Liver (tissue), 9 donors: ENCODE data around the gene MYRFL. TPM values are rescaled to one million over a fixed set of nuclear protein-coding genes. Genes with fewer than 3 reads are reported as not detected.

Source experiments
- DNase-seq: peaks from one replicate; pipeline ENCODE4 v3.0.0-alpha.2; 2017; ENCODE audit warnings: low spot score
- H3K27ac ChIP-seq, 2 donors: one replicate each; pipeline ENCODE4 v1.7.0; 2013; ENCODE audit warnings: inconsistent platforms in 2 of 2, low read length in 2 of 2, control low read depth in 1 of 2, low read depth in 1 of 2, mild to moderate bottlenecking in 1 of 2
- H3K27me3 ChIP-seq, 4 donors: one replicate each; pipeline versions ENCODE4 v1.6.1 to v1.7.0; 2013; ENCODE audit warnings: low read length in 3 of 4, inconsistent platforms in 1 of 4, mild to moderate bottlenecking in 1 of 4, moderate library complexity in 1 of 4; ENCODE audit not compliant: control insufficient read depth in 4 of 4, insufficient read depth in 4 of 4
- H3K36me3 ChIP-seq, 4 donors: one replicate each; pipeline versions ENCODE4 v1.6.1 to v1.7.0; 2013; ENCODE audit warnings: low read length in 3 of 4, mild to moderate bottlenecking in 3 of 4, low read depth in 1 of 4, moderate library complexity in 1 of 4; ENCODE audit not compliant: control insufficient read depth in 4 of 4, insufficient read depth in 3 of 4
- H3K4me1 ChIP-seq, 4 donors: one replicate each; pipeline versions ENCODE4 v1.6.1 to v1.7.0; 2013; ENCODE audit warnings: low read length in 3 of 4, mild to moderate bottlenecking in 3 of 4, moderate library complexity in 1 of 4; ENCODE audit not compliant: control insufficient read depth in 4 of 4, insufficient read depth in 4 of 4
- H3K4me3 ChIP-seq, 3 donors: one replicate each; pipeline versions ENCODE4 v1.6.1 to v1.7.0; 2013; ENCODE audit warnings: low read length in 3 of 3, control low read depth in 1 of 3, low read depth in 1 of 3, mild to moderate bottlenecking in 1 of 3
- H3K9ac ChIP-seq, 2 donors: one replicate each; pipeline ENCODE4 v1.7.0; 2013; ENCODE audit warnings: low read length in 2 of 2, mild to moderate bottlenecking in 2 of 2, moderate library complexity in 2 of 2, control low read depth in 1 of 2, low read depth in 1 of 2
- H3K9me3 ChIP-seq, 4 donors: one replicate each; pipeline versions ENCODE4 v1.6.1 to v1.7.0; 2013; ENCODE audit warnings: low read length in 3 of 4; ENCODE audit not compliant: control insufficient read depth in 4 of 4
- CTCF ChIP-seq: fragments of 150-350 bp; IDR thresholded peaks from 2 replicates; pipeline ENCODE4 v1.5.1; 2017; ENCODE audit warnings: improper control_type of control experiment, low read depth, low read length; ENCODE audit not compliant: missing input control
- EGR1 ChIP-seq, 2 donors: IDR thresholded peaks; 2 replicates each; pipeline ENCODE4 v1.6.1; 2016 to 2018; ENCODE audit warnings: antibody characterized with exemption in 2 of 2, low read depth in 2 of 2
- FOXA1 ChIP-seq: IDR thresholded peaks from 2 replicates; pipeline ENCODE4 v1.6.1; 2016; ENCODE audit warnings: antibody characterized with exemption
- FOXA2 ChIP-seq: IDR thresholded peaks from 2 replicates; pipeline ENCODE4 v1.6.1; 2016; ENCODE audit warnings: antibody characterized with exemption
- GABPA ChIP-seq, 2 donors: IDR thresholded peaks in 1 of 2; conservative IDR thresholded peaks in 1 of 2; 2 replicates each; pipeline ENCODE4 v1.6.1; 2016; ENCODE audit warnings: antibody characterized with exemption in 2 of 2, mild to moderate bottlenecking in 1 of 2, moderate library complexity in 1 of 2
- HNF4A ChIP-seq, 2 donors: conservative IDR thresholded peaks; 2 replicates each; pipeline ENCODE4 v1.6.1; 2016; ENCODE audit warnings: antibody characterized with exemption in 2 of 2, mild to moderate bottlenecking in 2 of 2
- HNF4G ChIP-seq: IDR thresholded peaks from 2 replicates; pipeline ENCODE4 v1.6.1; 2016; ENCODE audit warnings: antibody characterized with exemption
- JUND ChIP-seq, 2 donors: IDR thresholded peaks; 2 replicates each; pipeline ENCODE4 v1.6.1; 2016; ENCODE audit warnings: antibody characterized with exemption in 2 of 2
- NR2F2 ChIP-seq: IDR thresholded peaks from 2 replicates; pipeline ENCODE4 v1.6.1; 2016; ENCODE audit warnings: antibody characterized with exemption
- RAD21 ChIP-seq, 2 donors: IDR thresholded peaks; 2 replicates each; pipeline ENCODE4 v1.6.1; 2016; ENCODE audit warnings: antibody characterized with exemption in 2 of 2, mild to moderate bottlenecking in 2 of 2
- RXRA ChIP-seq, 2 donors: IDR thresholded peaks; 2 replicates each; pipeline ENCODE4 v1.6.1; 2017 to 2018; ENCODE audit warnings: antibody characterized with exemption in 2 of 2, mild to moderate bottlenecking in 1 of 2
- SP1 ChIP-seq: IDR thresholded peaks from 2 replicates; pipeline ENCODE4 v1.6.1; 2018; ENCODE audit warnings: antibody characterized with exemption, mild to moderate bottlenecking
- TAF1 ChIP-seq: conservative IDR thresholded peaks from 2 replicates; pipeline ENCODE4 v1.6.1; 2016; ENCODE audit warnings: antibody characterized with exemption, mild to moderate bottlenecking
- YY1 ChIP-seq: IDR thresholded peaks from 2 replicates; pipeline ENCODE4 v1.6.1; 2016; ENCODE audit warnings: antibody characterized with exemption, mild to moderate bottlenecking
- WGBS: extraction: QIAGEN DNeasy Blood & Tissue Kit; methylation state at CpG from one replicate; pipeline ENCODE4 v1.1.7; 2013; 5-methylcytosine and 5-hydroxymethylcytosine counted together
- polyA plus RNA-seq, 2 donors: library from polyadenylated mRNA; stranded (reverse) in 1 of 2; unstranded in 1 of 2; fragments of 200-250 nt in 1 of 2; fragments of >200 nt in 1 of 2; fragmentation: Nextera tagmentation in 1 of 2; extraction: Ambion mirVana in 1 of 2; gene quantifications; one replicate each; pipeline versions ENCODE4 v1.2.1 to v1.2.3, GENCODE V29; 2013 to 2015
- total RNA-seq, 2 donors: library from RNA; depleted of rRNA; stranded (reverse); fragments of >200 nt; gene quantifications; one replicate each; pipeline ENCODE4 v1.2.3, GENCODE V29; 2014
- TF ChIP-seq, protein P1 (sequence below): IDR thresholded peaks from 2 replicates; pipeline ENCODE4 v1.6.1; 2016; ENCODE audit warnings: antibody characterized with exemption
- TF ChIP-seq, protein P2 (sequence below): IDR thresholded peaks from 2 replicates; pipeline ENCODE4 v1.6.1; 2016; ENCODE audit warnings: antibody characterized with exemption
- TF ChIP-seq, protein P3 (sequence below): IDR thresholded peaks from 2 replicates; pipeline ENCODE4 v1.6.1; 2016; ENCODE audit warnings: antibody characterized with exemption
- TF ChIP-seq, protein P4 (sequence below): IDR thresholded peaks from 2 replicates; pipeline ENCODE4 v1.6.1; 2016; ENCODE audit warnings: antibody characterized with exemption, mild to moderate bottlenecking
- donor health status: healthy.
- donor health status: healthy.
- donor health status: healthy.
- donor health status: healthy.
- donor health status: healthy.

Gene MYRFL
- total and polyA plus RNA-seq, 4 donors = under 0.01 to 0.19 (median 0.10) TPM

- Histone ChIP-seq H3K36me3 (no peaks in the 10 kb centered on the region), H3K4me1 (no peaks in the 10 kb centered on the region), H3K9ac (no peak overlapping the region), H3K4me3 (no peak overlapping the region), H3K27ac (no peak overlapping the region), H3K27me3 (no peaks in the 10 kb centered on the region), H3K9me3 (no peaks in the 10 kb centered on the region)
- 77% methylated on average over 7 of the region's 7 CpGs for WGBS
- TF ChIP-seq EGR1 (IDR thresholded peaks at IDR 0.05; ENCODE audit: low read depth in 2 of 2) (no peak), GABPA (IDR thresholded peaks at IDR 0.05 in 1 of 2, conservative IDR thresholded peaks at IDR 0.05 in 1 of 2) (no peak), TAF1 (no peak), RAD21 (IDR thresholded peaks at IDR 0.05) (no peak), CTCF (no peak), SP1 (no peak), FOXA2 (no peak), NR2F2 (no peak), HNF4G (no peak), FOXA1 (no peak), RXRA (IDR thresholded peaks at IDR 0.05) (no peak), HNF4A (conservative IDR thresholded peaks at IDR 0.05) (no peak), JUND (IDR thresholded peaks at IDR 0.05) (no peak), YY1 (no peak)
- TF ChIP-seq, protein P1, sequence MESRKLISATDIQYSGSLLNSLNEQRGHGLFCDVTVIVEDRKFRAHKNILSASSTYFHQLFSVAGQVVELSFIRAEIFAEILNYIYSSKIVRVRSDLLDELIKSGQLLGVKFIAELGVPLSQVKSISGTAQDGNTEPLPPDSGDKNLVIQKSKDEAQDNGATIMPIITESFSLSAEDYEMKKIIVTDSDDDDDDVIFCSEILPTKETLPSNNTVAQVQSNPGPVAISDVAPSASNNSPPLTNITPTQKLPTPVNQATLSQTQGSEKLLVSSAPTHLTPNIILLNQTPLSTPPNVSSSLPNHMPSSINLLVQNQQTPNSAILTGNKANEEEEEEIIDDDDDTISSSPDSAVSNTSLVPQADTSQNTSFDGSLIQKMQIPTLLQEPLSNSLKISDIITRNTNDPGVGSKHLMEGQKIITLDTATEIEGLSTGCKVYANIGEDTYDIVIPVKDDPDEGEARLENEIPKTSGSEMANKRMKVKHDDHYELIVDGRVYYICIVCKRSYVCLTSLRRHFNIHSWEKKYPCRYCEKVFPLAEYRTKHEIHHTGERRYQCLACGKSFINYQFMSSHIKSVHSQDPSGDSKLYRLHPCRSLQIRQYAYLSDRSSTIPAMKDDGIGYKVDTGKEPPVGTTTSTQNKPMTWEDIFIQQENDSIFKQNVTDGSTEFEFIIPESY = no peak
- TF ChIP-seq, protein P2, sequence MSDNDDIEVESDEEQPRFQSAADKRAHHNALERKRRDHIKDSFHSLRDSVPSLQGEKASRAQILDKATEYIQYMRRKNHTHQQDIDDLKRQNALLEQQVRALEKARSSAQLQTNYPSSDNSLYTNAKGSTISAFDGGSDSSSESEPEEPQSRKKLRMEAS = no peak
- TF ChIP-seq, protein P3, sequence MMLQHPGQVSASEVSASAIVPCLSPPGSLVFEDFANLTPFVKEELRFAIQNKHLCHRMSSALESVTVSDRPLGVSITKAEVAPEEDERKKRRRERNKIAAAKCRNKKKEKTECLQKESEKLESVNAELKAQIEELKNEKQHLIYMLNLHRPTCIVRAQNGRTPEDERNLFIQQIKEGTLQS = no peak
- TF ChIP-seq, protein P4, sequence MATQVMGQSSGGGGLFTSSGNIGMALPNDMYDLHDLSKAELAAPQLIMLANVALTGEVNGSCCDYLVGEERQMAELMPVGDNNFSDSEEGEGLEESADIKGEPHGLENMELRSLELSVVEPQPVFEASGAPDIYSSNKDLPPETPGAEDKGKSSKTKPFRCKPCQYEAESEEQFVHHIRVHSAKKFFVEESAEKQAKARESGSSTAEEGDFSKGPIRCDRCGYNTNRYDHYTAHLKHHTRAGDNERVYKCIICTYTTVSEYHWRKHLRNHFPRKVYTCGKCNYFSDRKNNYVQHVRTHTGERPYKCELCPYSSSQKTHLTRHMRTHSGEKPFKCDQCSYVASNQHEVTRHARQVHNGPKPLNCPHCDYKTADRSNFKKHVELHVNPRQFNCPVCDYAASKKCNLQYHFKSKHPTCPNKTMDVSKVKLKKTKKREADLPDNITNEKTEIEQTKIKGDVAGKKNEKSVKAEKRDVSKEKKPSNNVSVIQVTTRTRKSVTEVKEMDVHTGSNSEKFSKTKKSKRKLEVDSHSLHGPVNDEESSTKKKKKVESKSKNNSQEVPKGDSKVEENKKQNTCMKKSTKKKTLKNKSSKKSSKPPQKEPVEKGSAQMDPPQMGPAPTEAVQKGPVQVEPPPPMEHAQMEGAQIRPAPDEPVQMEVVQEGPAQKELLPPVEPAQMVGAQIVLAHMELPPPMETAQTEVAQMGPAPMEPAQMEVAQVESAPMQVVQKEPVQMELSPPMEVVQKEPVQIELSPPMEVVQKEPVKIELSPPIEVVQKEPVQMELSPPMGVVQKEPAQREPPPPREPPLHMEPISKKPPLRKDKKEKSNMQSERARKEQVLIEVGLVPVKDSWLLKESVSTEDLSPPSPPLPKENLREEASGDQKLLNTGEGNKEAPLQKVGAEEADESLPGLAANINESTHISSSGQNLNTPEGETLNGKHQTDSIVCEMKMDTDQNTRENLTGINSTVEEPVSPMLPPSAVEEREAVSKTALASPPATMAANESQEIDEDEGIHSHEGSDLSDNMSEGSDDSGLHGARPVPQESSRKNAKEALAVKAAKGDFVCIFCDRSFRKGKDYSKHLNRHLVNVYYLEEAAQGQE = no peak
- no peak for DNase-seq
Measured at GRCh38 chr12:69972136-69972535, 147.1 kb downstream of the MYRFL start.
